Body of pancreas (tissue), 4 donors: Measurements from ENCODE around the gene SYT2.

ENCODE experiments used
- POLR2A ChIP-seq, 3 donors: fragments of 450-650 bp; IDR thresholded peaks; one replicate each; pipeline ENCODE4 v1.6.1; 2016; ENCODE audit warnings: antibody characterized with exemption in 3 of 3, mild to moderate bottlenecking in 2 of 3
- TF ChIP-seq, protein P1 (sequence below), 7 experiments: fragments of 450-650 bp in 4 of 7; fragments of 200-600 bp in 3 of 7; sonication (generic) in 3 of 7; IDR thresholded peaks; one replicate each; pipeline ENCODE4 v1.5.1; 2016 to 2019; ENCODE audit warnings: antibody characterized with exemption in 7 of 7

DNA sequence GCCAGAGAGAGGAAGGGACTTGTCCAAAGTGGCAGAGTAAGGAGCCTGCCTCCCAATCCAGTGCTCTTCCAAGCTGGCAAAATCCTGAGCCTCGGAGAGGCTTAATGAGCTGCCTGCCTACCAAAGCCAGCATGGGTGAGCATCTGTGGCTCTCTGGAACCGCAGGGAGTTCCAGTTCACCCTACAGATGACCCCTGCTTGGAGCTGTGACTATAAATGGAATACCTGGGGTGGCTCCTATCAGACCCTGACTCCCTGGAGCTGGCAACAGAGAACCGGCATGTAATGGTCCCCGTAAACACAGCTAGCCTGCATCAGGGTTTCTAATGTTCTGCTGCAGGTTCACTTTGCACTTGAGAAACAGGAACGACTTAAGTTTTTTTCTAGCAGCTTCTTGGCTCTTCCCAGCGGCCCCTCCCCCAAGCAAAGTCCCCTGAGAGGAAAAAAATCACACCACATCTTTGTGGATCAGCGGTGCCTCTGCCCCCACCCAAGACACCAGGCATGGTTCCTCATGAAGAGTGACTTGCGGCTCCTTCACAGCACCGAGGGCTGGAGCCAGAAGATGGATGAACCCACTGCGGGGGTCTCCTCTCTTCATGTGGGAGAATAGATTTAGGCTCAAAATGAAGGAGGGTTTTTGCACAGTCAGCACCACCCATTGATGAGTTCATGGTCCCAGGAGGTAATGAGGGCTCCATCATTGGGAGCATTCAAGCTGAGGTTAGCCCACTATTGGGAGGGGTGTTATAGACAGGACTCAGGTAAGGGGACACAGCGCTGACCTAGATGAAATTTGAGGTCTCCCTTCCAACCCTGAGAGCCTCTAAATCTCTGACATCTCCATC lies 79.0 kb downstream of the SYT2 start:
- TF ChIP-seq, protein P1, sequence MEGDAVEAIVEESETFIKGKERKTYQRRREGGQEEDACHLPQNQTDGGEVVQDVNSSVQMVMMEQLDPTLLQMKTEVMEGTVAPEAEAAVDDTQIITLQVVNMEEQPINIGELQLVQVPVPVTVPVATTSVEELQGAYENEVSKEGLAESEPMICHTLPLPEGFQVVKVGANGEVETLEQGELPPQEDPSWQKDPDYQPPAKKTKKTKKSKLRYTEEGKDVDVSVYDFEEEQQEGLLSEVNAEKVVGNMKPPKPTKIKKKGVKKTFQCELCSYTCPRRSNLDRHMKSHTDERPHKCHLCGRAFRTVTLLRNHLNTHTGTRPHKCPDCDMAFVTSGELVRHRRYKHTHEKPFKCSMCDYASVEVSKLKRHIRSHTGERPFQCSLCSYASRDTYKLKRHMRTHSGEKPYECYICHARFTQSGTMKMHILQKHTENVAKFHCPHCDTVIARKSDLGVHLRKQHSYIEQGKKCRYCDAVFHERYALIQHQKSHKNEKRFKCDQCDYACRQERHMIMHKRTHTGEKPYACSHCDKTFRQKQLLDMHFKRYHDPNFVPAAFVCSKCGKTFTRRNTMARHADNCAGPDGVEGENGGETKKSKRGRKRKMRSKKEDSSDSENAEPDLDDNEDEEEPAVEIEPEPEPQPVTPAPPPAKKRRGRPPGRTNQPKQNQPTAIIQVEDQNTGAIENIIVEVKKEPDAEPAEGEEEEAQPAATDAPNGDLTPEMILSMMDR (IDR thresholded peaks at IDR 0.05) = no peak
- no peak for TF ChIP-seq POLR2A (IDR thresholded peaks at IDR 0.05)
